Activated T-helper 2 cell treated with anti-CD3 and anti-CD28 coated beads, Interferon-gamma antibody, Interleukin-2, Interleukin-4, amounts not matched to agents 10 μg/mL and 5 μg/mL and 100 μg/mL, durations not matched to agents 14 hours and 24 hours and 36 hours (primary cell): ENCODE measurements around the gene CXCR4. TPM values are rescaled to one million over a fixed set of nuclear protein-coding genes. Genes with fewer than 3 reads are reported as not detected.

ENCODE experiments used
- total RNA-seq: library from RNA; stranded (reverse); gene quantifications from 2 replicates; pipeline ENCODE4 v1.2.3, GENCODE V29; 2022

CXCR4 gene
- total RNA-seq, 1 donor from 2014 or later = 144 TPM

Other genes with a start within 250 kb of the CXCR4 start
- 190 and 191 TPM in 2 replicates for gene MCM6, start 241.7 kb downstream of the CXCR4 start, total RNA-seq
- 179 and 183 TPM in 2 replicates for gene DARS1, start 132.5 kb downstream of the CXCR4 start, total RNA-seq